Kidney (tissue), 14 donors: ENCODE results near the gene ERBIN. TPM values are rescaled to one million over a fixed set of nuclear protein-coding genes. Genes with fewer than 3 reads are reported as not detected.

Source experiments
- DNase-seq, 5 donors: peaks; one replicate each; pipeline ENCODE4 v3.0.0-alpha.2; 2013 to 2020
- FAIRE-seq: peaks from 2 replicates; lab custom pipeline; 2012; peaks lifted over from hg19 to GRCh38; lab: Jason Lieb, UNC
- H3K27ac ChIP-seq, 2 donors: one replicate each; pipeline ENCODE4 v1.7.0; 2013; ENCODE audit warnings: low read depth in 2 of 2, low read length in 2 of 2, inconsistent platforms in 1 of 2
- H3K27me3 ChIP-seq: one replicate; pipeline ENCODE4 v1.7.1; 2013; ENCODE audit warnings: low read length, inconsistent platforms; ENCODE audit not compliant: control insufficient read depth, insufficient read depth
- H3K36me3 ChIP-seq, 3 donors: one replicate each; pipeline versions ENCODE4 v1.7.0 to v1.7.1; 2013; ENCODE audit warnings: low read length in 3 of 3, control low read depth in 1 of 3, inconsistent platforms in 1 of 3; ENCODE audit not compliant: insufficient read depth in 3 of 3, control insufficient read depth in 2 of 3
- H3K4me1 ChIP-seq, 3 donors: one replicate each; pipeline versions ENCODE4 v1.7.0 to v1.7.1; 2013; ENCODE audit warnings: low read length in 3 of 3, inconsistent platforms in 1 of 3, low read depth in 1 of 3; ENCODE audit not compliant: control insufficient read depth in 2 of 3, insufficient read depth in 2 of 3
- H3K4me3 ChIP-seq, 3 donors: one replicate each; pipeline versions ENCODE4 v1.7.0 to v1.8.1; 2013; ENCODE audit warnings: low read length in 3 of 3, control low read depth in 1 of 3, inconsistent platforms in 1 of 3
- H3K9ac ChIP-seq, 3 donors: one replicate each; pipeline versions ENCODE4 v1.7.0 to v1.7.1; 2013; ENCODE audit warnings: low read length in 3 of 3, control low read depth in 1 of 3, inconsistent platforms in 1 of 3
- H3K9me3 ChIP-seq, 3 donors: one replicate each; pipeline versions ENCODE4 v1.7.0 to v1.7.1; 2013; ENCODE audit warnings: low read length in 3 of 3, control low read depth in 1 of 3, inconsistent platforms in 1 of 3; ENCODE audit not compliant: control insufficient read depth in 2 of 3, insufficient read depth in 1 of 3
- CTCF ChIP-seq: IDR thresholded peaks from 3 replicates; pipeline ENCODE4 v1.5.1; 2012; ENCODE audit warnings: mild to moderate bottlenecking, moderate library complexity, borderline replicate concordance; ENCODE audit not compliant: insufficient read depth; ENCODE audit errors: extremely low read depth
- intact Hi-C: fragments of 100-400 bp; cut with DNase I; formaldehyde crosslinking; loops from one replicate; pipeline ENCODE4 v1.11.1; 2022
- polyA plus RNA-seq: library from polyadenylated mRNA; stranded (reverse); fragments of 350-450 nt; fragmentation: Illumina TruSeq; extraction: RNeasy Lipid Tissue Mini Kit (QIAGEN cat#74804); gene quantifications from one replicate; pipeline ENCODE4 v1.2.3, GENCODE V29; 2014; ENCODE audit warnings: low read depth, low replicate concordance; ENCODE audit not compliant: insufficient read depth
- total RNA-seq: library from RNA; stranded (reverse); fragmentation: NEBNext Ultra II Directional; extraction: Animal tissue kit (Norgen Biotek cat#: 25700); gene quantifications from one replicate; pipeline ENCODE4 v1.2.1, GENCODE V29; 2021
- donor health status: control.
- donor health status: control.
- donor health status: control.
- donor health status: control.
- donor health status: control.
- donor health status: DM: yes; HTN: yes; CAD: no.
- donor health status: Normal renal cell carcinoma (clear cell type).

Gene ERBIN
- total and polyA plus RNA-seq, 2 donors from 2014 or later, result 14.3 to 85.1 TPM

DNA sequence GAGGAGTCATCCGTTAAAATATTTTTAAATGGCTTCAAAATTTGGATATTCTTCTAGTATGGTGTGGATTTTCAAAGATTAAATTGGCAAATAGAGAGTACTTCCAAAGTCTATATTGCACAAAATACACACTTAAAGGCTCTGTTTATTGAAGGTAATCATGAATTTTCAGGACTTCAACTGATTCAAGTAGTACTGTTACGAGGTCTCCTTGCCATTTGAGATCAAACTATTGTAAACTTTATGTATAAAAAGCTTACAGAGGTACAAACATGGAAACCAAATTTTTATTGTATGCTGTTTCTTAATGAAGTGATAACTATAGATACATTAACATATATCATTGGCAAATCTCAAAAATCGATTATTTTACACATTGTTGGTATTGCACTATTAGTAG, 2.5 kb downstream of the ERBIN start:
- Histone ChIP-seq H3K36me3 (no peaks in the 10 kb centered on the region), H3K9ac (peak overlapping the region in 1 of 3 donors; percentile 79), H3K4me1 (peaks cover 0 to 5% (median 4%) of the 10 kb centered on the region in 3 donors), H3K4me3 (peak overlapping the region; percentile 74 to 83 (median 80)), H3K9me3 (no peaks in the 10 kb centered on the region), H3K27me3 (no peaks in the 10 kb centered on the region), H3K27ac (no peak overlapping the region)
- TF ChIP-seq CTCF, result no peak
- FAIRE-seq (no peak), DNase-seq (peak in 1 of 5 donors; percentile 24)
- intact Hi-C loops, result no loop called here

GRCh38 chr5:65932676-65933075, 6.3 kb downstream of the ERBIN start:
- TF ChIP-seq CTCF, result no peak
- no peak overlapping the region for H3K9ac ChIP-seq
- no peaks in the 10 kb centered on the region for H3K36me3 ChIP-seq
- H3K27ac ChIP-seq, result no peak overlapping the region
- H3K4me3 ChIP-seq, result no peak overlapping the region
- intact Hi-C loops, result no loop called here
- no peaks in the 10 kb centered on the region for H3K4me1 ChIP-seq
- DNase-seq, result no peak
- no peaks in the 10 kb centered on the region for H3K9me3 ChIP-seq
- H3K27me3 ChIP-seq, result no peaks in the 10 kb centered on the region
- no peak for FAIRE-seq

GRCh38 chr5:65933295-65933694, 6.9 kb downstream of the ERBIN start:
- no peak for TF ChIP-seq CTCF
- Histone ChIP-seq H3K36me3 (no peaks in the 10 kb centered on the region), H3K4me3 (no peak overlapping the region), H3K9me3 (no peaks in the 10 kb centered on the region), H3K27ac (no peak overlapping the region), H3K9ac (no peak overlapping the region), H3K27me3 (no peaks in the 10 kb centered on the region), H3K4me1 (no peaks in the 10 kb centered on the region)
- DNase-seq (no peak), FAIRE-seq (no peak)
- intact Hi-C loops, result no loop called here

- Histone ChIP-seq H3K9ac (no peak overlapping the region), H3K27me3 (no peaks in the 10 kb centered on the region), H3K36me3 (no peaks in the 10 kb centered on the region), H3K9me3 (no peaks in the 10 kb centered on the region), H3K4me3 (no peak overlapping the region), H3K4me1 (no peaks in the 10 kb centered on the region), H3K27ac (no peak overlapping the region)
- intact Hi-C loops, result no loop called here
- TF ChIP-seq CTCF, result no peak
- DNase-seq, result no peak
- FAIRE-seq, result no peak
These were observed 11.9 kb downstream of the ERBIN start for GRCh38 chr5:65938256-65938655.
